HepG2 (cell line): Measurements from ENCODE around the gene ZBTB17. TPM values are rescaled to one million over a fixed set of nuclear protein-coding genes. Genes with fewer than 3 reads are reported as not detected.
A peak's percentile ranks its signal among the peaks of the same experiment; 100 is the strongest.

Experiments
- BHLHE40 ChIP-seq: IDR thresholded peaks from 2 replicates; pipeline ENCODE4 v1.6.1; 2011; ENCODE audit warnings: low read length, improper control_type of control experiment
- GATA4 ChIP-seq: sonication (generic); IDR thresholded peaks from 2 replicates; pipeline ENCODE4 v1.6.1; 2016; ENCODE audit warnings: antibody characterized with exemption, low read depth, borderline replicate concordance
- IRF2 ChIP-seq: IDR thresholded peaks from 2 replicates; pipeline ENCODE4 v1.6.1; 2018; ENCODE audit warnings: missing genetic modification reagents, missing compliant biosample characterization
- KLF9 ChIP-seq: IDR thresholded peaks from 2 replicates; pipeline ENCODE4 v1.6.1; 2016; ENCODE audit warnings: low read depth
- MED8 ChIP-seq: sonication (generic); formaldehyde crosslinking; IDR thresholded peaks from 2 replicates; pipeline ENCODE4 v1.8.1; 2023; ENCODE audit warnings: mild to moderate bottlenecking, missing genetic modification reagents; ENCODE audit not compliant: insufficient replicate concordance
- MXD4 ChIP-seq: IDR thresholded peaks from 2 replicates; pipeline ENCODE4 v1.6.1; 2016; ENCODE audit warnings: mild to moderate bottlenecking, missing biosample characterization, missing genetic modification reagents
- PATZ1 ChIP-seq: sonication (generic); formaldehyde crosslinking; IDR thresholded peaks from 2 replicates; pipeline ENCODE4 v1.4.0; 2020; ENCODE audit warnings: missing genetic modification reagents
- PITX1 ChIP-seq: sonication (generic); formaldehyde crosslinking; IDR thresholded peaks from 2 replicates; pipeline ENCODE4 v1.5.1; 2020; ENCODE audit warnings: mild to moderate bottlenecking, missing genetic modification reagents
- RFX5 ChIP-seq: IDR thresholded peaks from 2 replicates; pipeline ENCODE4 v1.6.1; 2011; ENCODE audit warnings: low read depth, low read length, improper control_type of control experiment
- RNF2 ChIP-seq: fragments of 450-650 bp; conservative IDR thresholded peaks from 2 replicates; pipeline ENCODE4 v1.6.1; 2016; ENCODE audit warnings: low read depth
- SKI ChIP-seq: fragments of 450-650 bp; IDR thresholded peaks from one replicate; pipeline ENCODE4 v1.6.1; 2018; ENCODE audit warnings: mild to moderate bottlenecking; ENCODE audit not compliant: partially characterized antibody
- SRSF1 ChIP-seq: fragments of 200-400 bp; formaldehyde crosslinking; optimal IDR thresholded peaks from 2 replicates; pipeline ENCODE3; 2017; ENCODE audit warnings: mild to moderate bottlenecking, low read depth, low read length, moderate library complexity
- SYNCRIP ChIP-seq: fragments of 200-400 bp; formaldehyde crosslinking; IDR thresholded peaks from 2 replicates; pipeline ENCODE4 v1.6.1; 2018; ENCODE audit warnings: mild to moderate bottlenecking, low read depth, low read length; ENCODE audit not compliant: insufficient read depth
- TARDBP ChIP-seq: sonication (generic); formaldehyde crosslinking; IDR thresholded peaks from 2 replicates; pipeline ENCODE4 v1.8.0; 2022; ENCODE audit warnings: mild to moderate bottlenecking, missing genetic modification reagents
- ZC3H4 ChIP-seq: sonication (generic); formaldehyde crosslinking; IDR thresholded peaks from 2 replicates; pipeline ENCODE4 v1.4.0; 2020; ENCODE audit warnings: missing genetic modification reagents, borderline replicate concordance
- ZNF224 ChIP-seq: sonication (generic); formaldehyde crosslinking; IDR thresholded peaks from 2 replicates; pipeline ENCODE4 v1.5.0; 2020; ENCODE audit warnings: mild to moderate bottlenecking, missing genetic modification reagents
- ZNF263 ChIP-seq: sonication (generic); formaldehyde crosslinking; IDR thresholded peaks from 2 replicates; pipeline ENCODE4 v1.4.0; 2020; ENCODE audit warnings: missing genetic modification reagents
- ZNF34 ChIP-seq: sonication (generic); formaldehyde crosslinking; IDR thresholded peaks from 2 replicates; pipeline ENCODE4 v1.4.0; 2020; ENCODE audit warnings: mild to moderate bottlenecking, missing genetic modification reagents, borderline replicate concordance
- ZNF460 ChIP-seq: sonication (generic); formaldehyde crosslinking; IDR thresholded peaks from 2 replicates; pipeline ENCODE4 v1.5.1; 2020; ENCODE audit warnings: missing genetic modification reagents, mild to moderate bottlenecking, borderline replicate concordance
- ZNF468 ChIP-seq: sonication (generic); formaldehyde crosslinking; IDR thresholded peaks from 2 replicates; pipeline ENCODE4 v1.8.0; 2022; ENCODE audit warnings: mild to moderate bottlenecking, moderate library complexity, missing genetic modification reagents
- ZNF773 ChIP-seq: sonication (generic); formaldehyde crosslinking; IDR thresholded peaks from 2 replicates; pipeline ENCODE4 v1.4.0; 2020; ENCODE audit warnings: missing genetic modification reagents, borderline replicate concordance
- ZNF782 ChIP-seq: sonication (generic); formaldehyde crosslinking; IDR thresholded peaks from 2 replicates; pipeline ENCODE4 v1.4.0; 2020; ENCODE audit warnings: missing genetic modification reagents, mild to moderate bottlenecking, borderline replicate concordance
- ZNF841 ChIP-seq: sonication (generic); formaldehyde crosslinking; IDR thresholded peaks from 2 replicates; pipeline ENCODE4 v1.8.1; 2023; ENCODE audit warnings: missing genetic modification reagents, borderline replicate concordance
- polyA plus RNA-seq, 8 experiments: library from polyadenylated mRNA; depleted of rRNA in 3 of 8; stranded (reverse) in 7 of 8; unstranded in 1 of 8; fragments of >200 nt; fragmentation: Illumina TruSeq in 4 of 8; extraction: Trizol in 4 of 8; gene quantifications; 2 replicates each; pipeline versions ENCODE4 v1.2.1 to v1.2.3, GENCODE V29; 2011 to 2016; ENCODE audit warnings: low read depth in 4 of 8, missing spikeins in 1 of 8, mixed read lengths in 1 of 8; ENCODE audit not compliant: insufficient read depth in 1 of 8
- total RNA-seq, 5 experiments: library from RNA; depleted of rRNA; stranded (reverse); fragments of >200 nt; fragmentation: Illumina TruSeq; extraction: Trizol; gene quantifications; 2 replicates each; pipeline ENCODE4 v1.2.3, GENCODE V29; 2016; ENCODE audit warnings: low read depth in 1 of 5
- TF ChIP-seq, protein P1 (sequence below): sonication (generic); formaldehyde crosslinking; IDR thresholded peaks from 2 replicates; pipeline ENCODE4 v1.9.0; 2021; ENCODE audit warnings: missing genetic modification reagents, borderline replicate concordance
- TF ChIP-seq, protein P2 (sequence below): sonication (generic); formaldehyde crosslinking; IDR thresholded peaks from 2 replicates; pipeline ENCODE4 v1.4.0; 2020; ENCODE audit warnings: missing genetic modification reagents

Gene ZBTB17
- total and polyA plus RNA-seq, 2 of the 13 experiments (the other 11 are each of a cell fraction or from before 2014, with no cell fraction given), result 16.7 to 17.0 TPM

DNA sequence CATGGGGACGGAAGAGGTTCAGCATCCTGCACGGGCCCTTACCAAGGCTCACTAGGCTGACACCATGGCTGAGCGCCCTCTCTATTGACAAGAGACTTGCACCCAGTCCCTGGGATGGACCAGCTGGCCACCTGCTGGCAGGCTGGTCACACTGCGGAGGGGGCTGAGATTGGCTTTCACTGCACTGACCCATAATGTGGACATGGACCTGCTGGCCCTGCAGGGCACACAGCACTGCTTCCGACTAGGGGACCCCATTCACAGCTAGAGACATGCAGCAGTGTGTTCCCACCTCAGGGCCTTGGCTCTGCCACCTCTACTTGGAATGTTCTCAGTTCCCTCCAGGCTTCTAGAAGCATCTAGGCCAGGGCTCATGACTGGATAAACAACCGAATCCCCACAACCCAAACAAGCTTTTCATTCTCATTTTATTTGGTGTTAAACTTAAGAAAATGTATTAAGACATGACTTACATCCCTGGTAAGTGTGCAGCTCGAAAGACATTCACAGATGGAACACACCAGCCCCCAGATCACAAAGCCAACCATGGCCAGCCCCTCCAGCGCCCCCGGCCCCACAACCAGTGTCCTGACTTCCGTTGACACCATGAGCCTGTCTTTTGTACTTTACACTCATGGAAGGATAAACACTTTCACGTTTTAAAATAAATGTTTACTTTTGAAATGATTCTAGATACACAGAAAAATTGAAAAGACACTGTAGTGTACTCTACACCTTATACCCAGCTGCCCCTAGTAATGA is 18.9 kb upstream of the ZBTB17 start (continued):
- no peak for TF ChIP-seq MED8
- TF ChIP-seq IRF2 (CRISPR knock-in tag), result peak; percentile 51; the same call in 1 of the 2 replicates
- TF ChIP-seq ZNF224 (CRISPR knock-in tag), result no peak
- TF ChIP-seq BHLHE40, result no peak
- TF ChIP-seq ZNF34, result no peak
- TF ChIP-seq, protein P1, sequence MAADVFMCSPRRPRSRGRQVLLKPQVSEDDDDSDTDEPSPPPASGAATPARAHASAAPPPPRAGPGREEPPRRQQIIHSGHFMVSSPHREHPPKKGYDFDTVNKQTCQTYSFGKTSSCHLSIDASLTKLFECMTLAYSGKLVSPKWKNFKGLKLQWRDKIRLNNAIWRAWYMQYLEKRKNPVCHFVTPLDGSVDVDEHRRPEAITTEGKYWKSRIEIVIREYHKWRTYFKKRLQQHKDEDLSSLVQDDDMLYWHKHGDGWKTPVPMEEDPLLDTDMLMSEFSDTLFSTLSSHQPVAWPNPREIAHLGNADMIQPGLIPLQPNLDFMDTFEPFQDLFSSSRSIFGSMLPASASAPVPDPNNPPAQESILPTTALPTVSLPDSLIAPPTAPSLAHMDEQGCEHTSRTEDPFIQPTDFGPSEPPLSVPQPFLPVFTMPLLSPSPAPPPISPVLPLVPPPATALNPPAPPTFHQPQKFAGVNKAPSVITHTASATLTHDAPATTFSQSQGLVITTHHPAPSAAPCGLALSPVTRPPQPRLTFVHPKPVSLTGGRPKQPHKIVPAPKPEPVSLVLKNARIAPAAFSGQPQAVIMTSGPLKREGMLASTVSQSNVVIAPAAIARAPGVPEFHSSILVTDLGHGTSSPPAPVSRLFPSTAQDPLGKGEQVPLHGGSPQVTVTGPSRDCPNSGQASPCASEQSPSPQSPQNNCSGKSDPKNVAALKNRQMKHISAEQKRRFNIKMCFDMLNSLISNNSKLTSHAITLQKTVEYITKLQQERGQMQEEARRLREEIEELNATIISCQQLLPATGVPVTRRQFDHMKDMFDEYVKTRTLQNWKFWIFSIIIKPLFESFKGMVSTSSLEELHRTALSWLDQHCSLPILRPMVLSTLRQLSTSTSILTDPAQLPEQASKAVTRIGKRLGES (CRISPR knock-in tag), result no peak
- TF ChIP-seq, protein P2, sequence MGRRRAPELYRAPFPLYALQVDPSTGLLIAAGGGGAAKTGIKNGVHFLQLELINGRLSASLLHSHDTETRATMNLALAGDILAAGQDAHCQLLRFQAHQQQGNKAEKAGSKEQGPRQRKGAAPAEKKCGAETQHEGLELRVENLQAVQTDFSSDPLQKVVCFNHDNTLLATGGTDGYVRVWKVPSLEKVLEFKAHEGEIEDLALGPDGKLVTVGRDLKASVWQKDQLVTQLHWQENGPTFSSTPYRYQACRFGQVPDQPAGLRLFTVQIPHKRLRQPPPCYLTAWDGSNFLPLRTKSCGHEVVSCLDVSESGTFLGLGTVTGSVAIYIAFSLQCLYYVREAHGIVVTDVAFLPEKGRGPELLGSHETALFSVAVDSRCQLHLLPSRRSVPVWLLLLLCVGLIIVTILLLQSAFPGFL (CRISPR knock-in tag), result no peak
- no peak for TF ChIP-seq KLF9 (CRISPR knock-in tag)
- TF ChIP-seq MXD4 (CRISPR knock-in tag), result no peak
- TF ChIP-seq PATZ1 (CRISPR knock-in tag), result peak; percentile 50; the same call in 1 of the 2 replicates
- 0 out of 2 replicates have a peak, but pooled peaks have one; percentile 37 for TF ChIP-seq TARDBP (CRISPR knock-in tag)
- TF ChIP-seq ZNF773, result no peak
- TF ChIP-seq PITX1 (CRISPR knock-in tag), result no peak
- TF ChIP-seq ZNF782 (CRISPR knock-in tag), result no peak
- TF ChIP-seq SYNCRIP, result no peak
- no peak for TF ChIP-seq ZNF263 (CRISPR knock-in tag)
- TF ChIP-seq ZNF841, result no peak
- no peak for TF ChIP-seq GATA4
- TF ChIP-seq SRSF1, result no peak
- TF ChIP-seq ZNF468 (CRISPR knock-in tag), result no peak
- no peak for TF ChIP-seq SKI
- TF ChIP-seq ZC3H4 (CRISPR knock-in tag), result no peak
- TF ChIP-seq RNF2, result no peak
- no peak for TF ChIP-seq ZNF460 (CRISPR knock-in tag)
- no peak for TF ChIP-seq RFX5
